ENCODE results near the gene ESRRA. TPM values are rescaled to one million over a fixed set of nuclear protein-coding genes. Genes with fewer than 3 reads are reported as not detected.

ESRRA gene
- total and polyA plus RNA-seq, 2 experiments from 2014 or later = 17.2 to 38.6 TPM

DNA sequence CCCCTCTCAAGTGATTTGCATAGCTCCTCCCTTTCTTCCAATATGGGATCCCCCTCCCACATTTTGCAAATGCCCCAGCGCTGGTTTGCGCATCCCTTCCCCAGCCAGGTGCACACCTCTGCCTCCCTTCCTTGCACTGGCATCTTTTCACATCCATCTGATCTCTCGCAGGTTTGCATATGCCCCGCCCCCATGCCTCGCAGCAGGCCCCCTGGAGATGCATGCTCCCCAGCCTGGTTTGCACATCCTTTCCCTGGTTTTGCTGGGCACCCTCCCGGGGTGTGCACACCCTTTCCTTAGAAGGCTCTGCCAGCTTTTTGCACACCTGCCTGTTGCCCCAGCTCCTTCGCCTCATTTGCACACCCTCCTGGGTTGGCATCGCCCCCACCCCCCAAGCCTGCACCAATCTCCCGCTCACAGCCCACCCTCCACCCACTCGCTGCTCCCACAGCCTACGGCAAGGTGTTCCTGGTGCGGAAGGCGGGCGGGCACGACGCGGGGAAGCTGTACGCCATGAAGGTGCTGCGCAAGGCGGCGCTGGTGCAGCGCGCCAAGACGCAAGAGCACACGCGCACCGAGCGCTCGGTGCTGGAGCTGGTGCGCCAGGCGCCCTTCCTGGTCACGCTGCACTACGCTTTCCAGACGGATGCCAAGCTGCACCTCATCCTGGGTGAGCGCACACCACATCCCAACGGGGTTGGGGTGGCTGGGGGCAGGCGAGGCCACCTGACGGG, 54.6 kb downstream of the ESRRA start:
- Histone ChIP-seq H3K9ac (peak overlapping the region; percentile 86), H3K4me2 (ENCODE audit: unreplicated experiment) (peak overlapping the region; percentile 95), H2AFZ (no peak overlapping the region), H3F3A (ENCODE audit: insufficient read depth) (peaks cover 4% of the 10 kb centered on the region; the same call in 1 of the 2 replicates), H3K27ac (no peak overlapping the region), H4K20me1 (ENCODE audit: insufficient read depth) (no peaks in the 10 kb centered on the region), H3K27me3 (replicated peaks; ENCODE audit: insufficient read depth) (no peaks in the 10 kb centered on the region), H3K9me3 (ENCODE audit: low read depth) (no peaks in the 10 kb centered on the region), H3K4me1 (ENCODE audit: insufficient read depth) (peaks cover 16% of the 10 kb centered on the region), H3K4me3 (peak overlapping the region; percentile 88), H3K79me2 (ENCODE audit: insufficient read depth) (peaks cover 13% of the 10 kb centered on the region), H3K9me2 (ENCODE audit: insufficient read depth) (no peaks in the 10 kb centered on the region), H3K36me3 (ENCODE audit: low read depth) (peaks cover 8% of the 10 kb centered on the region; the same call in 1 of the 2 replicates)
- WGBS, 2 experiments (ENCODE audit: low coverage in 1 of 2, low lambda C conversion rate in 2 of 2, missing lambda C conversion rate in 2 of 2) = 79% methylated on average over 31 to 38 of the region's 38 CpGs
- in situ Hi-C loops (cut with MboI) = no loop called here
- TF ChIP-seq EZH2phosphoT487 (IDR thresholded peaks at IDR 0.05; ENCODE audit: insufficient read depth, low read depth) = no peak
- TF ChIP-seq EZH2 (IDR thresholded peaks at IDR 0.05; ENCODE audit: insufficient read depth, poor library complexity, severe bottlenecking) = no peak
- DNase-seq = peak; percentile 16

DNA sequence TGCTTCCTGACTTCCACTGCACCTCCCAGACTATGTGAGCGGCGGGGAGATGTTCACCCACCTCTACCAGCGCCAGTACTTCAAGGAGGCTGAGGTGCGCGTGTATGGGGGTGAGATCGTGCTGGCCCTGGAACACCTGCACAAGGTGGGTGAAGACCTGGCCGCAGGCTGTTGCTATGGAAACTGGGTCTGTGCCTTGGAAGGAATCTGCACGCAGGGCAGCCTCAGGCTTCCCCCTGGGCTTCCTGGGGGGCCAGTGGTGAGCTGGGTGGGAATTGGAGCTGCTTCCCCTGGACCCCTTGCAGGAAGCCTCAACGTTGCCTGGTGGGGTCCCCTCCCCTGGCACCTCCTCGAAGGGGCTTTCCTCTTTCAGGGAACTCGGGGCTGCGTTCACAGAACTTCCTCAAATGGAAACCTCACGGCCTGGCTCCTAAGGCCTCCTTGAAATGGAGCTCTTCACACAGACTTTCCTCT, 55.2 kb downstream of the ESRRA start:
- no peaks in the 10 kb centered on the region for H4K20me1 ChIP-seq (ENCODE audit: insufficient read depth)
- H2AFZ ChIP-seq = no peak overlapping the region
- no peaks in the 10 kb centered on the region for H3K9me3 ChIP-seq (ENCODE audit: low read depth)
- WGBS, 2 experiments (ENCODE audit: low coverage in 1 of 2, low lambda C conversion rate in 2 of 2, missing lambda C conversion rate in 2 of 2) = 79 to 93% methylated on average over 11 to 13 of the region's 13 CpGs
- no peaks in the 10 kb centered on the region for H3K9me2 ChIP-seq (ENCODE audit: insufficient read depth)
- in situ Hi-C loops (cut with MboI) = no loop called here
- H3K4me3 ChIP-seq = no peak overlapping the region
- no peak overlapping the region for H3K27ac ChIP-seq
- peaks cover 14% of the 10 kb centered on the region for H3K4me1 ChIP-seq (ENCODE audit: insufficient read depth)
- no peaks in the 10 kb centered on the region for H3K27me3 ChIP-seq (replicated peaks; ENCODE audit: insufficient read depth)
- TF ChIP-seq EZH2phosphoT487 (IDR thresholded peaks at IDR 0.05; ENCODE audit: insufficient read depth, low read depth) = no peak
- H3K36me3 ChIP-seq (ENCODE audit: low read depth) = peaks cover 10% of the 10 kb centered on the region; the same call in 1 of the 2 replicates
- no peak for DNase-seq
- no peak overlapping the region for H3K9ac ChIP-seq
- H3K79me2 ChIP-seq (ENCODE audit: insufficient read depth) = peaks cover 13% of the 10 kb centered on the region
- peaks cover 4% of the 10 kb centered on the region; the same call in 1 of the 2 replicates for H3F3A ChIP-seq (ENCODE audit: insufficient read depth)
- H3K4me2 ChIP-seq (ENCODE audit: unreplicated experiment) = no peak overlapping the region

DNA sequence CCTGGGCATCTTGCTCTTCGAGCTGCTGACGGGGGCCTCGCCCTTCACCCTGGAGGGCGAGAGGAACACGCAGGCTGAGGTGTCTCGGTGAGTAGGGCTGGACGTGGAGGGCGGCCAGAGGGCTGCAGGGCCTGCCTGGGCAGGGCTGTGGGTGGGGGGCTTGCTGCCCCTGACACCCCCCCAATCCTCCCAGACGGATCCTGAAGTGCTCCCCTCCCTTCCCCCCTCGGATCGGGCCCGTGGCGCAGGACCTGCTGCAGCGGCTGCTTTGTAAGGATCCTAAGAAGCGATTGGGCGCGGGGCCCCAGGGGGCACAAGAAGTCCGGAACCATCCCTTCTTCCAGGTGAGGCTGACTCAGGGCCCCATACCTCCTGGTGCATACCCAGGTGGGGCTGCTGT, 56.3 kb downstream of the ESRRA start:
- no peak overlapping the region for H3K4me2 ChIP-seq (ENCODE audit: unreplicated experiment)
- H4K20me1 ChIP-seq (ENCODE audit: insufficient read depth) = no peaks in the 10 kb centered on the region
- H3K9me2 ChIP-seq (ENCODE audit: insufficient read depth) = no peaks in the 10 kb centered on the region
- peaks cover 18% of the 10 kb centered on the region; the same call in 1 of the 2 replicates for H3K36me3 ChIP-seq (ENCODE audit: low read depth)
- H3K9ac ChIP-seq = no peak overlapping the region
- in situ Hi-C loops (cut with MboI) = no loop called here
- H3K27ac ChIP-seq = no peak overlapping the region
- peaks cover 13% of the 10 kb centered on the region for H3K79me2 ChIP-seq (ENCODE audit: insufficient read depth)
- no peak overlapping the region for H2AFZ ChIP-seq
- WGBS, 2 experiments (ENCODE audit: low coverage in 1 of 2, low lambda C conversion rate in 2 of 2, missing lambda C conversion rate in 2 of 2) = 91 to 99% methylated on average over 11 to 18 of the region's 18 CpGs
- TF ChIP-seq EZH2 (IDR thresholded peaks at IDR 0.05; ENCODE audit: insufficient read depth, poor library complexity, severe bottlenecking) (no peak), EZH2phosphoT487 (IDR thresholded peaks at IDR 0.05; ENCODE audit: insufficient read depth, low read depth) (no peak)
- peaks cover 14% of the 10 kb centered on the region for H3K4me1 ChIP-seq (ENCODE audit: insufficient read depth)
- H3F3A ChIP-seq (ENCODE audit: insufficient read depth) = peaks cover 3% of the 10 kb centered on the region; the same call in 1 of the 2 replicates
- H3K9me3 ChIP-seq (ENCODE audit: low read depth) = no peaks in the 10 kb centered on the region
- H3K4me3 ChIP-seq = no peak overlapping the region
- DNase-seq = no peak
- H3K27me3 ChIP-seq (replicated peaks; ENCODE audit: insufficient read depth) = no peaks in the 10 kb centered on the region

DNA sequence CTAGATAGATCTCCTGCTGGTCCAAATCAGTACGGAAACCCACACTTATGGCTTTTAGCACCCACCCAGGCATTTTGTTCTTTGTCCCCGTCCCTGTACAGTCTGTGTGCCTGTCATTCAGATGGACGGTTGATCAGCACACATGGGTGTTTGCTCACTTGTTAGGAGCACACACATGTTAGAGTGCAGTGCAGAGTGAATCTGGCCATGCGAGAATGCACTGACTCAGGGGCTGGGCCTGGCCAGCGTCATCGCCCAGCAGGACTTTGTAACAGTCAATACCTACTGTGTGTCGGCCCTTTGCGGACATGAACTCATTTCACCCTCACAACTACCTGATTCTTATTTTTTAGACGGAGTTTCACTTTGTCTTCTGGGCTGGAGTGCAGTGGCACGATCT, 57.0 kb downstream of the ESRRA start:
- Histone ChIP-seq H3K9ac (no peak overlapping the region), H3F3A (ENCODE audit: insufficient read depth) (peaks cover 5% of the 10 kb centered on the region; the same call in 1 of the 2 replicates), H3K9me2 (ENCODE audit: insufficient read depth) (no peaks in the 10 kb centered on the region), H3K4me1 (ENCODE audit: insufficient read depth) (peaks cover 16% of the 10 kb centered on the region), H3K4me2 (ENCODE audit: unreplicated experiment) (no peak overlapping the region), H3K4me3 (no peak overlapping the region), H2AFZ (no peak overlapping the region), H3K27me3 (replicated peaks; ENCODE audit: insufficient read depth) (no peaks in the 10 kb centered on the region), H3K9me3 (ENCODE audit: low read depth) (no peaks in the 10 kb centered on the region), H3K27ac (no peak overlapping the region), H4K20me1 (ENCODE audit: insufficient read depth) (no peaks in the 10 kb centered on the region), H3K36me3 (ENCODE audit: low read depth) (peaks cover 22% of the 10 kb centered on the region; the same call in 1 of the 2 replicates), H3K79me2 (ENCODE audit: insufficient read depth) (peaks cover 13% of the 10 kb centered on the region)
- WGBS, 2 experiments (ENCODE audit: low coverage in 1 of 2, low lambda C conversion rate in 2 of 2, missing lambda C conversion rate in 2 of 2) = 91 to 94% methylated on average over 10 of the region's 10 CpGs
- in situ Hi-C loops (cut with MboI) = no loop called here
- no peak for DNase-seq
- TF ChIP-seq EZH2 (IDR thresholded peaks at IDR 0.05; ENCODE audit: insufficient read depth, poor library complexity, severe bottlenecking) (no peak), EZH2phosphoT487 (IDR thresholded peaks at IDR 0.05; ENCODE audit: insufficient read depth, low read depth) (no peak)

Data from GM23248 (cell line).